ENCODE data around the gene GPC6. TPM values are rescaled to one million over a fixed set of nuclear protein-coding genes. Genes with fewer than 3 reads are reported as not detected.
A peak's percentile ranks its signal among the peaks of the same experiment; 100 is the strongest.

Gene GPC6
- total RNA-seq, 5 donors from 2014 or later (not counting 1 experiment from before 2014, with no cell fraction given): 0.03 to 0.18 (median 0.06) TPM; not detected in 2

DNA sequence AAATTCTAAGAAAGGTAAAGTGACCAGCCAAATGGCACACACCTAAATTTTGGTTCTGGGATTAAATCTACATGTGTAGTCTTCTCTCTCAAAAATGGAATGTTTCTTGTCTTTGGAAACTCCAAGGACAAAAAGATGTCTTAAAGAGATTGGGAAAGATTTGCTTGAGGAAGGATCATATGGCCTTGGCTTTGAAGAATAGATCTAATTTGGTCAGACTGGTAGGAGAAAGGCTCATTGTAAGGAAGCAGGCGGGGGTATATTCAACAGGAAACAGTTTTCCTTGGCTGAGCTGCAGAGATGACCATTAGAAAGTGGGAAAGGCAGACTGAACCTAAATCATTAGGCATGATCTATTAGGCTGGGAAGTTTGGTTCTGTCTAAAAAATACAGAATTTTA, 887.6 kb downstream of the GPC6 start:
- POLR2A ChIA-PET: interaction anchor here in 1 of 2 donors (0.6 kb wide), 2 partner anchors 58 to 1003 kb away, joined by 6 read pairs; no protein-coding TSS in a partner anchor
- no peaks in the 10 kb centered on the region for H3K4me1 Mint-ChIP-seq

DNA sequence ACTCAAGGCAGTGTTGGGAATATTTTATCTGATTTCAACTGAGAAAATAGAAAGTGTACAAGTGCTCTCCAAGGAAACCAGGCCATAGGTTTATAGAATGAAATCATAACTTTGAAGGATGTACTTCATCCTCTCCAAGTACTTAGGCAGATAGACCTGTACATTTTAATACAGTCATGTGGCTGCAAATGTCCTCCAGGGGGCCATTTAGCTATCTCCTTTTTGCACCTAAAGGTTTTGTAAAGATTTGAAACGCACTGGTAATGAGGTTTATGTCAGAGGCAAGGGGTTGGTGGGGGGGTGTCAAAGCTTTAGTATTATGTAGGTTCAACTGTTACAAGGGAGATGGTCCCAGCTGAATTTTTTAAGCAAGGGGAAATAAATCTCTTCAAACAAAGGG, 888.4 kb downstream of the GPC6 start:
- no peaks in the 10 kb centered on the region for H3K36me3 Mint-ChIP-seq
- peak in 2 of 35 experiments; percentile 2 to 17 for DNase-seq
- CTCF ChIA-PET: interaction anchor here (0.5 to 0.6 kb wide), 2 partner anchors 95 to 232 kb away, joined by 3 read pairs; no protein-coding TSS in a partner anchor

More for the DNA sequence above, 887.6 kb downstream of the GPC6 start:
- Histone ChIP-seq H3K27ac (ENCODE audit: low read length) (no peak overlapping the region), H3K4me3 (ENCODE audit: control insufficient read depth in 1 of 2, extremely low read depth in 1 of 2, low read length in 1 of 2) (no peak overlapping the region), H3K27me3 (replicated peaks in 1 of 2; ENCODE audit: control insufficient read depth in 2 of 2, extremely low read depth in 1 of 2, insufficient read depth in 2 of 2, low read length in 1 of 2) (no peaks in the 10 kb centered on the region), H3K36me3 (ENCODE audit: control insufficient read depth in 2 of 2, extremely low read depth in 1 of 2, insufficient read depth in 1 of 2, low read length in 1 of 2) (no peaks in the 10 kb centered on the region), H3K4me1 (ENCODE audit: control insufficient read depth in 1 of 2, extremely low read depth in 1 of 2, insufficient read depth in 2 of 2, low read length in 2 of 2) (no peaks in the 10 kb centered on the region), H3K9me3 (no peaks in the 10 kb centered on the region)
- no peaks in the 10 kb centered on the region for H3K9me3 Mint-ChIP-seq
- H3K27ac Mint-ChIP-seq: no peak overlapping the region
- CTCF ChIA-PET: interaction anchor here in 1 of 2 donors (0.7 kb wide), 2 partner anchors 9 to 93 kb away, joined by 5 to 14 read pairs; no protein-coding TSS in a partner anchor
- 80% methylated on average over 1 of the region's 1 CpG for WGBS (ENCODE audit: insufficient coverage)
- no peak overlapping the region for H3K4me3 Mint-ChIP-seq
- H3K36me3 Mint-ChIP-seq: no peaks in the 10 kb centered on the region
- peaks cover 0 to 3% of the 10 kb centered on the region in 2 donors for H3K27me3 Mint-ChIP-seq
- no peak for ATAC-seq (replicated peaks in 1 of 4)
- DNase-seq: no peak

DNA sequence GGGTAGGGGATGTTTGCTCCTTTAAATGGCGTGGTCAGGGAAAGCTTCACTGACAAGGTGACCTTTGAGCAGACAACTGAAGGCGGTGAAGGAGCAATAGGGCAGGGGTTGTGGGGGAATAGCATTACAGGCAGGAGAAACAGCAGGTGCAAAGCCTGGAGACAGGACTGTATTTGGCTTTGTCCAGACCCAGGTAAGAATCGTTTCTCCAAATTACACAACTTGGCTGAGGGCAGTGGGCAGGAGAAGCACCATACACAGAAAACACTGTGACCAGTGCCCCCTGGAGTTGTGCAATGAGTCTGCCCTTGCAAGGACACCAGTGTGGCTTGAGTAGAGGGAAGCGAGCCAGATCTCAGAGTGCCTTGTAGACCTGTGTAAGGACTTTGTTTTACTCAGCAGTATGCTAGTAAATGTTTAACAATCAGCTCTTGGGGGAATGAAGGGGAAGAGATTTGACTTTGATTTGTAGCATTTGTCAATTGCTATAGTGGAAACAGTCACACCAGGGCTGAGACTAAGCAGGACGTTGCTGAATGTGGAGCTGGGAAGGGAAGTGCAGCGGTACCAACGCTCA, 892.8 kb downstream of the GPC6 start:
- H3K4me1 Mint-ChIP-seq: no peaks in the 10 kb centered on the region
- peaks cover 8 to 15% of the 10 kb centered on the region in 2 donors for H3K27me3 Mint-ChIP-seq
- WGBS (ENCODE audit: insufficient coverage): 79% methylated on average over 4 of the region's 7 CpGs
- POLR2A ChIA-PET: no interaction called here
- no peaks in the 10 kb centered on the region for H3K4me1 ChIP-seq (ENCODE audit: control insufficient read depth in 1 of 2, extremely low read depth in 1 of 2, insufficient read depth in 2 of 2, low read length in 2 of 2)
- H3K27me3 ChIP-seq (replicated peaks in 1 of 2; ENCODE audit: control insufficient read depth in 2 of 2, extremely low read depth in 1 of 2, insufficient read depth in 2 of 2, low read length in 1 of 2): peaks cover 0 to 3% of the 10 kb centered on the region in 2 experiments
- H3K4me3 Mint-ChIP-seq: no peak overlapping the region
- H3K36me3 ChIP-seq (ENCODE audit: control insufficient read depth in 2 of 2, extremely low read depth in 1 of 2, insufficient read depth in 1 of 2, low read length in 1 of 2): no peaks in the 10 kb centered on the region
- H3K9me3 ChIP-seq: no peaks in the 10 kb centered on the region
- H3K27ac ChIP-seq (ENCODE audit: low read length): no peak overlapping the region
- ATAC-seq (replicated peaks in 1 of 4): no peak
- no peaks in the 10 kb centered on the region for H3K36me3 Mint-ChIP-seq
- CTCF ChIA-PET: no interaction called here
- H3K9me3 Mint-ChIP-seq: no peaks in the 10 kb centered on the region
- no peak for DNase-seq
- no peak overlapping the region for H3K4me3 ChIP-seq (ENCODE audit: control insufficient read depth in 1 of 2, extremely low read depth in 1 of 2, low read length in 1 of 2)
- H3K27ac Mint-ChIP-seq: no peak overlapping the region

More for the DNA sequence above, 888.4 kb downstream of the GPC6 start:
- POLR2A ChIA-PET: no interaction called here
- Mint-ChIP-seq H3K4me3 (no peak overlapping the region), H3K9me3 (no peaks in the 10 kb centered on the region), H3K27me3 (peaks cover 0 to 3% of the 10 kb centered on the region in 2 donors), H3K4me1 (no peaks in the 10 kb centered on the region), H3K27ac (no peak overlapping the region)
- no peak overlapping the region for H3K4me3 ChIP-seq (ENCODE audit: control insufficient read depth in 1 of 2, extremely low read depth in 1 of 2, low read length in 1 of 2)
- ATAC-seq (replicated peaks in 1 of 4): no peak
- H3K36me3 ChIP-seq (ENCODE audit: control insufficient read depth in 2 of 2, extremely low read depth in 1 of 2, insufficient read depth in 1 of 2, low read length in 1 of 2): no peaks in the 10 kb centered on the region
- H3K4me1 ChIP-seq (ENCODE audit: control insufficient read depth in 1 of 2, extremely low read depth in 1 of 2, insufficient read depth in 2 of 2, low read length in 2 of 2): no peaks in the 10 kb centered on the region
- peaks cover 0 to 3% of the 10 kb centered on the region in 2 experiments for H3K27me3 ChIP-seq (replicated peaks in 1 of 2; ENCODE audit: control insufficient read depth in 2 of 2, extremely low read depth in 1 of 2, insufficient read depth in 2 of 2, low read length in 1 of 2)
- H3K27ac ChIP-seq (ENCODE audit: low read length): no peak overlapping the region
- no peaks in the 10 kb centered on the region for H3K9me3 ChIP-seq
- WGBS (ENCODE audit: insufficient coverage): 13% methylated on average over 1 of the region's 1 CpG

DNA sequence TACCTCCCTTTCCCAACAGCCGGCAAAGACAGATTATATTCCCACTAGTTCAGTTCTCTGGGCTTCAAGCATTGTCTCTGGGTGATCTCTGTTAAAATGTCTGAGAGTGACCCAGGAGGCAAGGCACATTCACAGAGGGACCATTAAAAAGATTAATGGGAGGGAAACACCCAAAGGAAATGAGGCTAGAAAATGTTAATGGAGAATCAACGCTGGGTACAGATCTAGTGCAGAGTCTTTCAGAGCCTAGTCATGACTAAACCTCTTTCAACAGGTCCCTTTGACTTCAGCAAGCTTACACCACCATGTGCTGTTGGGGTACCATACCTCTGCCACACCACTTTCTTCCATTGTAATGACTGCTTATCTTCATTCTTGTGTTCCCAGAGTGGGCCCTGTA, 894.3 kb downstream of the GPC6 start:
- H3K36me3 Mint-ChIP-seq: no peaks in the 10 kb centered on the region
- Histone ChIP-seq H3K4me1 (ENCODE audit: control insufficient read depth in 1 of 2, extremely low read depth in 1 of 2, insufficient read depth in 2 of 2, low read length in 2 of 2) (no peaks in the 10 kb centered on the region), H3K9me3 (no peaks in the 10 kb centered on the region), H3K27me3 (replicated peaks in 1 of 2; ENCODE audit: control insufficient read depth in 2 of 2, extremely low read depth in 1 of 2, insufficient read depth in 2 of 2, low read length in 1 of 2) (peaks cover 0 to 3% of the 10 kb centered on the region in 2 experiments), H3K27ac (ENCODE audit: low read length) (no peak overlapping the region), H3K4me3 (ENCODE audit: control insufficient read depth in 1 of 2, extremely low read depth in 1 of 2, low read length in 1 of 2) (no peak overlapping the region), H3K36me3 (ENCODE audit: control insufficient read depth in 2 of 2, extremely low read depth in 1 of 2, insufficient read depth in 1 of 2, low read length in 1 of 2) (no peaks in the 10 kb centered on the region)
- WGBS (ENCODE audit: insufficient coverage): no CpG with 5 or more reads among the region's 2 CpGs
- peaks cover 8 to 15% of the 10 kb centered on the region in 2 donors for H3K27me3 Mint-ChIP-seq
- no peak for ATAC-seq (replicated peaks in 1 of 4)
- no peaks in the 10 kb centered on the region for H3K4me1 Mint-ChIP-seq
- H3K9me3 Mint-ChIP-seq: no peaks in the 10 kb centered on the region
- POLR2A ChIA-PET: no interaction called here
- H3K4me3 Mint-ChIP-seq: no peak overlapping the region
- DNase-seq: no peak
- H3K27ac Mint-ChIP-seq: no peak overlapping the region
- CTCF ChIA-PET: no interaction called here

DNA sequence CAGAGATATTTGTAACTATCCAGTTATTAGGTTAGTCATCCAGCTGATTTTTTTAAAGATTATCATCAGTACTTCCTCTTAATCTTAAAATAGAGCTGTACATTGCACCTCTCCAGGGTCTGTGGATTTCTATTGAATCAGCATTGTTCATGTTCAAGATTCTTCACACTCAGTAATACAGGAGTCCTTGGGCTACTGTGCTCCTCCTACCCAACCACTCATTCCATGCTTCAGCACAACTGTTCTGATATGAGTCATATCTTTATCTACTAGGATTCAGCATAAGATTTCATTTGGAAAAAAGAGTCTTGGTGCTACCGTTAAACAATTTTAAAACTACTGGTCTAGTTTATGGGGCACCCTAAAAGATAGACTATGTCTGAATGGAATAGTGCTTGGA, 895.1 kb downstream of the GPC6 start:
- Histone ChIP-seq H3K9me3 (no peaks in the 10 kb centered on the region), H3K36me3 (ENCODE audit: control insufficient read depth in 2 of 2, extremely low read depth in 1 of 2, insufficient read depth in 1 of 2, low read length in 1 of 2) (no peaks in the 10 kb centered on the region), H3K4me1 (ENCODE audit: control insufficient read depth in 1 of 2, extremely low read depth in 1 of 2, insufficient read depth in 2 of 2, low read length in 2 of 2) (no peaks in the 10 kb centered on the region), H3K27me3 (replicated peaks in 1 of 2; ENCODE audit: control insufficient read depth in 2 of 2, extremely low read depth in 1 of 2, insufficient read depth in 2 of 2, low read length in 1 of 2) (peaks cover 0 to 3% of the 10 kb centered on the region in 2 experiments), H3K4me3 (ENCODE audit: control insufficient read depth in 1 of 2, extremely low read depth in 1 of 2, low read length in 1 of 2) (no peak overlapping the region), H3K27ac (ENCODE audit: low read length) (no peak overlapping the region)
- no peak for ATAC-seq (replicated peaks in 1 of 4)
- no CpG with 5 or more reads among the region's 1 CpG for WGBS (ENCODE audit: insufficient coverage)
- peaks cover 8 to 15% of the 10 kb centered on the region in 2 donors for H3K27me3 Mint-ChIP-seq
- no peak overlapping the region for H3K4me3 Mint-ChIP-seq
- no peaks in the 10 kb centered on the region for H3K36me3 Mint-ChIP-seq
- no peak for DNase-seq
- CTCF ChIA-PET: no interaction called here
- POLR2A ChIA-PET: no interaction called here
- no peaks in the 10 kb centered on the region for H3K9me3 Mint-ChIP-seq
- H3K27ac Mint-ChIP-seq: no peak overlapping the region
- H3K4me1 Mint-ChIP-seq: no peaks in the 10 kb centered on the region

DNA sequence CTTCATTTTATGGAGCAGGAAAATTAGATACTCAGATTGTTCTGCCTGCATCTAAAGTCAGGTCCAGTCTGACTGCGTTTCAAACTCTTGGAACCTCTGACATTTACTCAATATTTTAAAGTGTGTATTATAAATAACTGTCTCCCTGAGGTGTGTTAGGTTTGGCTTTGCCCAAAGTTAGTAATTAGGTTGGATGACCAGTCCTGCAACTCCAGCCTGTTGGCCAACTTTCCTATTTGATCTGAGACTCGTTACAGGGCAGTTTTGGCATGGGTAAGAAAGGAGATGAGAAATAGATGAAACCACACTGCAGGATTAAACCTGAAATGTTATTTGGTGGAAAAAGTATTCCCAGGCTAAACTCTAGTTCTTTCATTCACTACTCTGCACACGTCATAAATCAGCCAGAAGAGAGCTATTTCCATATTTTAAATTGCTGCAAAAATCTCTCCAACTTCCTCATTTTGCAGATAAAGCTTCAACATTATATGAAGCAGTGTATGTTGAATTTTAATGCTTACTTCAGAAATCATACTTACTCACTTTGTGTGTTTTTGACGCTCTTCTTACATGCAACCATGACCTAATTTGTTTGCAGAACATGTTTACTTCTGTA, 895.8 kb downstream of the GPC6 start:
- Mint-ChIP-seq H3K27me3 (peaks cover 6 to 19% of the 10 kb centered on the region in 2 donors), H3K9me3 (peaks cover 0 to 3% (median 0%) of the 10 kb centered on the region in 3 donors), H3K4me1 (no peaks in the 10 kb centered on the region), H3K27ac (no peak overlapping the region), H3K36me3 (no peaks in the 10 kb centered on the region), H3K4me3 (no peak overlapping the region)
- Histone ChIP-seq H3K4me3 (ENCODE audit: control insufficient read depth in 1 of 2, extremely low read depth in 1 of 2, low read length in 1 of 2) (no peak overlapping the region), H3K27ac (ENCODE audit: low read length) (no peak overlapping the region), H3K36me3 (ENCODE audit: control insufficient read depth in 2 of 2, extremely low read depth in 1 of 2, insufficient read depth in 1 of 2, low read length in 1 of 2) (no peaks in the 10 kb centered on the region), H3K27me3 (replicated peaks in 1 of 2; ENCODE audit: control insufficient read depth in 2 of 2, extremely low read depth in 1 of 2, insufficient read depth in 2 of 2, low read length in 1 of 2) (peaks cover 0 to 3% of the 10 kb centered on the region in 2 experiments), H3K4me1 (ENCODE audit: control insufficient read depth in 1 of 2, extremely low read depth in 1 of 2, insufficient read depth in 2 of 2, low read length in 2 of 2) (no peaks in the 10 kb centered on the region), H3K9me3 (no peaks in the 10 kb centered on the region)
- POLR2A ChIA-PET: no interaction called here
- ATAC-seq (replicated peaks in 1 of 4) (no peak), DNase-seq (no peak)
- 20% methylated on average over 1 of the region's 4 CpGs for WGBS (ENCODE audit: insufficient coverage)
- CTCF ChIA-PET: interaction anchor here (0.6 to 1.1 kb wide), 4 partner anchors 9 to 239 kb away, joined by 3 to 14 read pairs (median 4); no protein-coding TSS in a partner anchor

All from T-cell (primary cell).